Activated effector memory CD4-positive, alpha-beta T cell treated with anti-CD3 and anti-CD28 coated beads, Interleukin-2, amount 50 U/mL, for 16 hours (primary cell): ENCODE measurements around the gene STARD4.

ENCODE experiments used
- DNase-seq: peaks from one replicate; pipeline ENCODE4 v3.0.0-alpha.2; 2020

Gene STARD4

GRCh38 chr5:111512375-111513130 lies at the start of gene STARD4:
Gene STARD4 (minus strand): TSS chr5:111512535. CDS start chr5:111507433, 5,102 bp downstream.
- DNase-seq: peak; percentile 97

- DNase-seq: no peak
Measured at GRCh38 chr5:111559680-111560079, 47.3 kb upstream of the STARD4 start.

- DNase-seq: no peak
Measured at GRCh38 chr5:111557686-111558085, 45.4 kb upstream of the STARD4 start.

- no peak for DNase-seq
Measured at GRCh38 chr5:111557111-111557510, 44.8 kb upstream of the STARD4 start.

GRCh38 chr5:111556501-111556900 lies 44.2 kb upstream of the STARD4 start:
- DNase-seq: no peak

- no peak for DNase-seq
Measured at GRCh38 chr5:111555760-111556159, 43.4 kb upstream of the STARD4 start.

GRCh38 chr5:111553868-111554267 lies 41.5 kb upstream of the STARD4 start:
- no peak for DNase-seq

- no peak for DNase-seq
Measured at GRCh38 chr5:111552896-111553295, 40.6 kb upstream of the STARD4 start.

- DNase-seq: no peak
Measured at GRCh38 chr5:111552492-111552891, 40.2 kb upstream of the STARD4 start.

- no peak for DNase-seq
Measured at GRCh38 chr5:111551569-111552275, 39.4 kb upstream of the STARD4 start.

- DNase-seq: no peak
Measured at GRCh38 chr5:111551161-111551560, 38.8 kb upstream of the STARD4 start.

- DNase-seq: peak; percentile 80
Measured at GRCh38 chr5:111550282-111551020, 38.1 kb upstream of the STARD4 start.

- DNase-seq: no peak
Measured at GRCh38 chr5:111548992-111549649, 36.8 kb upstream of the STARD4 start.

- DNase-seq: no peak
Measured at GRCh38 chr5:111548348-111548950, 36.1 kb upstream of the STARD4 start.

- no peak for DNase-seq
Measured at GRCh38 chr5:111545031-111545430, 32.7 kb upstream of the STARD4 start.

GRCh38 chr5:111537141-111538024 lies 25.0 kb upstream of the STARD4 start:
- DNase-seq: no peak

- no peak for DNase-seq
Measured at GRCh38 chr5:111535879-111536549, 23.7 kb upstream of the STARD4 start.

- no peak for DNase-seq
Measured at GRCh38 chr5:111532886-111533582, 20.7 kb upstream of the STARD4 start.

GRCh38 chr5:111530298-111530740 lies 18.0 kb upstream of the STARD4 start:
- peak; percentile 91 for DNase-seq

GRCh38 chr5:111528056-111528455 lies 15.7 kb upstream of the STARD4 start:
- no peak for DNase-seq
